ENCODE measurements around the gene ECHDC3. TPM values are rescaled to one million over a fixed set of nuclear protein-coding genes. Genes with fewer than 3 reads are reported as not detected.

The ECHDC3 gene
- total RNA-seq, 1 donor from 2014 or later: 1.2 TPM

- H3K9me3 Mint-ChIP-seq (ENCODE audit: unreplicated experiment): peaks cover 5% of the 10 kb centered on the region
- DNase-seq (ENCODE audit: extremely low spot score, unreplicated experiment): no peak
- no peaks in the 10 kb centered on the region for H3K36me3 Mint-ChIP-seq (ENCODE audit: unreplicated experiment)
- TF ChIP-seq CTCF (IDR thresholded peaks at IDR 0.05): no peak
- H3K4me1 Mint-ChIP-seq (ENCODE audit: unreplicated experiment): no peaks in the 10 kb centered on the region
- H3K4me3 Mint-ChIP-seq (ENCODE audit: unreplicated experiment): no peak overlapping the region
- no peak overlapping the region for H3K27ac Mint-ChIP-seq (ENCODE audit: unreplicated experiment)
- peaks cover 4% of the 10 kb centered on the region for H3K27me3 Mint-ChIP-seq (ENCODE audit: unreplicated experiment)
These were observed 29.4 kb upstream of the ECHDC3 start for GRCh38 chr10:11712744-11713143.

- Mint-ChIP-seq H3K9me3 (ENCODE audit: unreplicated experiment) (peaks cover 5% of the 10 kb centered on the region), H3K36me3 (ENCODE audit: unreplicated experiment) (no peaks in the 10 kb centered on the region), H3K27me3 (ENCODE audit: unreplicated experiment) (peaks cover 4% of the 10 kb centered on the region), H3K27ac (ENCODE audit: unreplicated experiment) (no peak overlapping the region), H3K4me1 (ENCODE audit: unreplicated experiment) (no peaks in the 10 kb centered on the region), H3K4me3 (ENCODE audit: unreplicated experiment) (no peak overlapping the region)
- DNase-seq (ENCODE audit: extremely low spot score, unreplicated experiment): no peak
- no peak for TF ChIP-seq CTCF (IDR thresholded peaks at IDR 0.05)
These were observed 28.9 kb upstream of the ECHDC3 start for GRCh38 chr10:11713186-11713743.

DNA sequence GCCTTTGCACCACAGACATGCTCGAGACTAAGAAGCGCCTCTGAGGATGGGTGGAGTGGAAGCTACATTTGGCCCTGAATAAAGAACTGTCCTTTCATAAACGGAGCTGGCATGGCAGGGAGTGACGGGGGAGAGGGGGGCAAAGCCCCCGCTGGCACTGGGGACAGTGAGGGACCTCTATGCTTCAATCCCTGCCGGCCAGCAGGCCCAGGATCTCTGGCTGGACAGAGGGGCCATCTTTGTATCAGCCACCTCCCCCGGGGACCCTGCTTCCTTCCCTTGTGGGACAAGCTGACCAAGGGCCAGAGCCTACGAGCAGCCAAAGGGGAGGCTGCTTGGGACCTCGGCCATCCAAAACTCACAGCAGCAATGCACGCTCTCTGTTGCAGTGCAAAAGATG lies 28.2 kb upstream of the ECHDC3 start:
- no peak for DNase-seq (ENCODE audit: extremely low spot score, unreplicated experiment)
- H3K36me3 Mint-ChIP-seq (ENCODE audit: unreplicated experiment): no peaks in the 10 kb centered on the region
- peaks cover 4% of the 10 kb centered on the region for H3K27me3 Mint-ChIP-seq (ENCODE audit: unreplicated experiment)
- no peak overlapping the region for H3K27ac Mint-ChIP-seq (ENCODE audit: unreplicated experiment)
- peaks cover 5% of the 10 kb centered on the region for H3K9me3 Mint-ChIP-seq (ENCODE audit: unreplicated experiment)
- TF ChIP-seq CTCF (IDR thresholded peaks at IDR 0.05): no peak
- no peak overlapping the region for H3K4me3 Mint-ChIP-seq (ENCODE audit: unreplicated experiment)
- H3K4me1 Mint-ChIP-seq (ENCODE audit: unreplicated experiment): no peaks in the 10 kb centered on the region

- Mint-ChIP-seq H3K27ac (ENCODE audit: unreplicated experiment) (no peak overlapping the region), H3K9me3 (ENCODE audit: unreplicated experiment) (peaks cover 5% of the 10 kb centered on the region), H3K36me3 (ENCODE audit: unreplicated experiment) (no peaks in the 10 kb centered on the region), H3K4me1 (ENCODE audit: unreplicated experiment) (no peaks in the 10 kb centered on the region), H3K4me3 (ENCODE audit: unreplicated experiment) (no peak overlapping the region), H3K27me3 (ENCODE audit: unreplicated experiment) (peaks cover 4% of the 10 kb centered on the region)
- no peak for DNase-seq (ENCODE audit: extremely low spot score, unreplicated experiment)
- TF ChIP-seq CTCF (IDR thresholded peaks at IDR 0.05): no peak
These were observed 27.3 kb upstream of the ECHDC3 start for GRCh38 chr10:11714750-11715365.

DNA sequence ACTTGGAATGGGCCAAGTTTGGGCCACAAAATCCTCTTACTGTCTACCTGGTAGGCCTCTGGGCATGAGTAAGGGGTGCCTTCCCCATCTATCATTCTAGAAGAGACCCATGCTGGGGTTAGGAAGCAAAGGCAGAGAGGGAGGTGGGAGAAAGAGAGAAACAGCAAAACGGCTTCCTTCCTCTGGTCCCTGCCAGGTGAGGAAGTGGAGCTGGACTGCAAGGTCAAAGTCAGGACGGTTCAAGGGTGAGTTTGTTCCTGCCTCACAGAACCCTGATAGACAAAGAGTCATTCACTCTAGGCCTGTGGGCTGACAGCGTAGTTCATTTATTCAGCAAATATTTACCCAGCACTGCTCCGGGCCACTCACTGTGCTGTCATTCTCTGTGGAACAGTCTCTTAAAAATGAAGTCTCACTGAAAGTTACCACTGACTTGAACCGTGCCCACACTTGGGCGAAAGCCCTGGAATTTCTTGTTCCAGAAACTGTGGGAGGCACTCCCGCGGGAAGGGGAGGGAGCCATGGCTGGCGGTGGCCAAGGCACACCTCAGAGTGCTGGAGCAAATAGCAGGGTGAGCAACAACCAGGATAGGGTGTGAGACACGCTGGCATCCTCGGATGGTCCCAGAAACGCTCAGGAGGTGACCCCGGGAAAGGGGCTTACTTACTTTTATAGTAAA lies 26.2 kb upstream of the ECHDC3 start:
- Mint-ChIP-seq H3K27me3 (ENCODE audit: unreplicated experiment) (peaks cover 4% of the 10 kb centered on the region), H3K4me3 (ENCODE audit: unreplicated experiment) (no peak overlapping the region), H3K36me3 (ENCODE audit: unreplicated experiment) (no peaks in the 10 kb centered on the region), H3K4me1 (ENCODE audit: unreplicated experiment) (no peaks in the 10 kb centered on the region), H3K27ac (ENCODE audit: unreplicated experiment) (no peak overlapping the region), H3K9me3 (ENCODE audit: unreplicated experiment) (peaks cover 5% of the 10 kb centered on the region)
- TF ChIP-seq CTCF (IDR thresholded peaks at IDR 0.05): no peak
- DNase-seq (ENCODE audit: extremely low spot score, unreplicated experiment): no peak
